GM12875 (cell line): ENCODE data around the gene CABLES1.

Experiments
- H3K4me3 ChIP-seq: one replicate; pipeline ENCODE4 v1.5.1; 2011; ENCODE audit warnings: low read depth, low read length, control low read depth
- TF ChIP-seq, protein P1 (sequence below): IDR thresholded peaks from 2 replicates; pipeline ENCODE4 v1.5.1; 2011; ENCODE audit warnings: low read depth, mild to moderate bottlenecking, control low read depth, inconsistent platforms, low read length, moderate library complexity, borderline replicate concordance; ENCODE audit not compliant: insufficient read depth

The CABLES1 gene

DNA sequence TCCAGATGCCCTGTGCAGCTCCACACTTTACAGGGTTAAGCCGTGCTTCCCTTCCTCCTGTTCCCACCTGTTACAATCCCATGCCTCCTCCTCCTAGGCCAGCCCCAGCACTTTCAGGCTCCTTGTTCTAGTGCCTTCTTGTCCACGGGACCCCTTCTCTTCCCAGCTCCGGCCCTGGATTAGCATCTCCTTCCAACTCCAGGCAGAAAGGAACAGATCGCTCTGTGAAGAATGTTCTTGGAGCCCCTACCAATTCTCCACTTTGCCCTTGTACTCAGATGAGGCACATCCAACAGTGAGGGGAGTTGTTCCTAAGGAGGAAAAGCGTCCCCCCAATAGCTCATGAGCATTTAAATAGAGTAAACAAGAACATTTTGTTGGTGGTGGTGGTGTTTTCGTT is 72.7 kb downstream of the CABLES1 start:
- TF ChIP-seq, protein P1, sequence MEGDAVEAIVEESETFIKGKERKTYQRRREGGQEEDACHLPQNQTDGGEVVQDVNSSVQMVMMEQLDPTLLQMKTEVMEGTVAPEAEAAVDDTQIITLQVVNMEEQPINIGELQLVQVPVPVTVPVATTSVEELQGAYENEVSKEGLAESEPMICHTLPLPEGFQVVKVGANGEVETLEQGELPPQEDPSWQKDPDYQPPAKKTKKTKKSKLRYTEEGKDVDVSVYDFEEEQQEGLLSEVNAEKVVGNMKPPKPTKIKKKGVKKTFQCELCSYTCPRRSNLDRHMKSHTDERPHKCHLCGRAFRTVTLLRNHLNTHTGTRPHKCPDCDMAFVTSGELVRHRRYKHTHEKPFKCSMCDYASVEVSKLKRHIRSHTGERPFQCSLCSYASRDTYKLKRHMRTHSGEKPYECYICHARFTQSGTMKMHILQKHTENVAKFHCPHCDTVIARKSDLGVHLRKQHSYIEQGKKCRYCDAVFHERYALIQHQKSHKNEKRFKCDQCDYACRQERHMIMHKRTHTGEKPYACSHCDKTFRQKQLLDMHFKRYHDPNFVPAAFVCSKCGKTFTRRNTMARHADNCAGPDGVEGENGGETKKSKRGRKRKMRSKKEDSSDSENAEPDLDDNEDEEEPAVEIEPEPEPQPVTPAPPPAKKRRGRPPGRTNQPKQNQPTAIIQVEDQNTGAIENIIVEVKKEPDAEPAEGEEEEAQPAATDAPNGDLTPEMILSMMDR, result no peak
- H3K4me3 ChIP-seq, result no peak overlapping the region

GRCh38 chr18:23208600-23208999 is 73.3 kb downstream of the CABLES1 start:
- H3K4me3 ChIP-seq, result no peak overlapping the region
- TF ChIP-seq, protein P1, result no peak

GRCh38 chr18:23209031-23209430 is 73.7 kb downstream of the CABLES1 start:
- TF ChIP-seq, protein P1, result no peak
- no peak overlapping the region for H3K4me3 ChIP-seq

GRCh38 chr18:23209796-23210195 is 74.5 kb downstream of the CABLES1 start:
- TF ChIP-seq, protein P1, result no peak
- no peak overlapping the region for H3K4me3 ChIP-seq

DNA sequence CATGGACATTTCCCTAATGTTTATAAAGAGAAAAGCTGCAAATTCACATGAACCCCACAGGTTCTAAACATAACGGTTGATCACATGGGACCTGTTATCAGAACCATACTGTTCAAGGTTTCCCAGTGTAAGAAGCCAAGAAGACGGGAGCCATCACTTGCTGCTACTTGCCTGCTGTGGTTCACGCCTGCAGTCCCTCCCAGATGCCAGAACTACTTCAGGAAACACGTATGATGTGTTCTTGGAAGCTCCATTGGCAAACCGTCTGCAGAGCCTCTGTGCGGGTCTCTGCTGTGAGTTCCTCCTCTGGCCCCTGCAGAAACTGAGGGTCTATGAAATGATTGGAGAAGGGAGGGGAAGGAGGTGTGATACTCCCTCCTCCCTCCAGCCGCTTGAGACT is 75.2 kb downstream of the CABLES1 start:
- TF ChIP-seq, protein P1, result no peak
- no peak overlapping the region for H3K4me3 ChIP-seq

DNA sequence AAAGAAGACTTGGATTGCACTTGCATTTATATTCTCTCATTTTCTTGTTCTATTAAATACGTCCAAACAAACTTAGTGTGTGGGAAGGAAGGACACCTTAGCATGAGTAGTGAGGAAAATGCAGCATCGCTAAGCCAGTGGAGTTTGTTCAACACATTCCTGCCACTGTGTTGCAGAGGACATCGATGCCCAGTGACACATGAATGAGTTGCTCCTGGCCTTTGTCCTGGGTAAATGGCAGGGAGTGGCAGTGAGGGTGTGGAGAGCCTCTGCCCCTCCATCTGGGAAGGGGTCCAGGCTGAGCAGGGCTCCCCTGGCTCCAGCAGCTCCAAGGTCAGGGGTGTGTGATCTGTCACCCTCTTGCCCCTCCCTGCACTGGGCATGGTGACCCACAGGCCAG is 75.9 kb downstream of the CABLES1 start:
- H3K4me3 ChIP-seq, result no peak overlapping the region

DNA sequence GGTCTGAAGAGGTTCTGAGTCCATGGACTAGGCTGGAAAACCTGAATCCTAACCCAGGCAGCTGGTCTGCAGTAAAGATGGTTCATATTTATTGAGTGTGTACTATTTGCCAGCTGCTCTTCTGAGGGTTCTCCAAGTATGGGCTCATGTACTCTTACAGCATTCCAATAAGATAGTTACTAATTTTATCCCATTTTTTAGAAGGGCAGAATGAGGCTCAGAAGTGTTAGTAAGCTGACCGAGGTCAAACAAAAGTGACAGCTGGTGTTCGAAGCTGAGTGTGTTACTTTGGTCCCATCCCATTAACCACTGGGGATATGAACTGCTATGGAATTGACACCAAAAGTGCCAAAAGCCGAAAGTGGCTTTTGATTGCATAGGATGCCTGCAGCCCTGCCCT is 76.9 kb downstream of the CABLES1 start:
- TF ChIP-seq, protein P1, result no peak
- no peak overlapping the region for H3K4me3 ChIP-seq

More for the DNA sequence above, 75.9 kb downstream of the CABLES1 start:
- TF ChIP-seq, protein P1, result no peak
